Stimulated activated CD4-positive, alpha-beta T cell treated with anti-CD3 and anti-CD28 coated beads, Interleukin-1b, Interleukin-23, amount 100 ng/mL, for 24 hours (primary cell): Measurements from ENCODE around the gene WDR62.

ENCODE experiments used
- DNase-seq, 4 experiments: peaks; one replicate each; pipeline ENCODE4 v3.0.0-alpha.2; 2020; ENCODE audit warnings: low read depth in 4 of 4, low spot score in 1 of 4

Gene WDR62

GRCh38 chr19:36073121-36073876 is 18.6 kb downstream of the WDR62 start:
- no peak for DNase-seq

GRCh38 chr19:36079389-36079945 is 24.8 kb downstream of the WDR62 start:
- DNase-seq, result no peak

GRCh38 chr19:36081385-36081784 is 26.7 kb downstream of the WDR62 start:
- no peak for DNase-seq

- no peak for DNase-seq
Measured at GRCh38 chr19:36081894-36082293, 27.2 kb downstream of the WDR62 start.

- no peak for DNase-seq
Measured at GRCh38 chr19:36082916-36083315, 28.2 kb downstream of the WDR62 start.

- DNase-seq, result no peak
Measured at GRCh38 chr19:36084231-36085009, 29.7 kb downstream of the WDR62 start.

GRCh38 chr19:36086326-36086725 is 31.6 kb downstream of the WDR62 start:
- DNase-seq, result no peak

- DNase-seq, result no peak
Measured at GRCh38 chr19:36089847-36090246, 35.1 kb downstream of the WDR62 start.

- DNase-seq, result no peak
Measured at GRCh38 chr19:36090910-36091695, 36.4 kb downstream of the WDR62 start.

- no peak for DNase-seq
Measured at GRCh38 chr19:36092566-36092965, 37.9 kb downstream of the WDR62 start.

- DNase-seq, result peak in 1 of 4 experiments; percentile 18
Measured at GRCh38 chr19:36093146-36093662, 38.5 kb downstream of the WDR62 start.

GRCh38 chr19:36093687-36094086 is 39.0 kb downstream of the WDR62 start:
- no peak for DNase-seq

- no peak for DNase-seq
Measured at GRCh38 chr19:36097036-36097435, 42.3 kb downstream of the WDR62 start.

- DNase-seq, result no peak
Measured at GRCh38 chr19:36099166-36099785, 44.6 kb downstream of the WDR62 start.

- DNase-seq, result no peak
Measured at GRCh38 chr19:36100476-36100875, 45.8 kb downstream of the WDR62 start.

- DNase-seq, result no peak
Measured at GRCh38 chr19:36101550-36102327, 47.0 kb downstream of the WDR62 start.

GRCh38 chr19:36103040-36103626 is 48.4 kb downstream of the WDR62 start:
- no peak for DNase-seq

- DNase-seq, result no peak
Measured at GRCh38 chr19:36103842-36104552, 49.3 kb downstream of the WDR62 start.

- no peak for DNase-seq
Measured at GRCh38 chr19:36106441-36106840, 51.7 kb downstream of the WDR62 start.
